ENCODE data around the gene B3GNT9. TPM values are rescaled to one million over a fixed set of nuclear protein-coding genes. Genes with fewer than 3 reads are reported as not detected.

B3GNT9 gene
- total RNA-seq, 1 experiment from 2014 or later, result 4.0 TPM

GRCh38 chr16:67149276-67150046 is 1.3 kb downstream of the B3GNT9 start:
- Histone ChIP-seq H3K4me2 (no peak overlapping the region), H3K4me1 (replicated peaks; ENCODE audit: insufficient read depth) (no peaks in the 10 kb centered on the region), H3F3A (ENCODE audit: insufficient read depth, low read depth) (peaks cover 24% of the 10 kb centered on the region), H3K36me3 (ENCODE audit: low read depth) (no peaks in the 10 kb centered on the region), H2AFZ (no peak overlapping the region), H3K4me3 (no peak overlapping the region), H3K27me3 (ENCODE audit: insufficient read depth, low read depth) (no peaks in the 10 kb centered on the region), H3K9me3 (ENCODE audit: insufficient read depth, low read depth) (no peaks in the 10 kb centered on the region), H3K79me2 (ENCODE audit: low read depth) (no peaks in the 10 kb centered on the region), H3K9me2 (ENCODE audit: insufficient read depth) (no peaks in the 10 kb centered on the region), H3K27ac (no peak overlapping the region), H4K20me1 (ENCODE audit: insufficient read depth) (0 out of 2 replicates have a peak, but pooled peaks cover 3% of the 10 kb centered on the region)
- no peak for DNase-seq
- TF ChIP-seq EZH2 (IDR thresholded peaks at IDR 0.05; ENCODE audit: low read depth), result no peak
- ChIA-PET CTCF (no interaction called here), POLR2A (ENCODE audit: unreplicated experiment) (no interaction called here)
- BruUV-seq (replicated peaks), result TSS peak; percentile 16
- intact Hi-C loops (cut with micrococcal nuclease; ENCODE audit: unreplicated experiment), result loop anchor here (2.0 kb wide), 1 partner anchor 49 kb away; the partner anchor contains the start of gene ELMO3

- Histone ChIP-seq H3K79me2 (ENCODE audit: low read depth) (no peaks in the 10 kb centered on the region), H4K20me1 (ENCODE audit: insufficient read depth) (no peaks in the 10 kb centered on the region), H3F3A (ENCODE audit: insufficient read depth, low read depth) (peaks cover 24% of the 10 kb centered on the region), H2AFZ (no peak overlapping the region), H3K4me1 (replicated peaks; ENCODE audit: insufficient read depth) (no peaks in the 10 kb centered on the region), H3K27me3 (ENCODE audit: insufficient read depth, low read depth) (no peaks in the 10 kb centered on the region), H3K9me3 (ENCODE audit: insufficient read depth, low read depth) (no peaks in the 10 kb centered on the region), H3K4me3 (no peak overlapping the region), H3K36me3 (ENCODE audit: low read depth) (no peaks in the 10 kb centered on the region), H3K27ac (no peak overlapping the region), H3K9me2 (ENCODE audit: insufficient read depth) (no peaks in the 10 kb centered on the region), H3K4me2 (no peak overlapping the region)
- BruUV-seq (replicated peaks), result no TSS peak
- TF ChIP-seq EZH2 (IDR thresholded peaks at IDR 0.05; ENCODE audit: low read depth) (no peak), CTCF (conservative IDR thresholded peaks at IDR 0.05) (no peak)
- no peak for DNase-seq
- intact Hi-C loops (cut with micrococcal nuclease; ENCODE audit: unreplicated experiment), result no loop called here
- CTCF ChIA-PET, result no interaction called here
- POLR2A ChIA-PET (ENCODE audit: unreplicated experiment), result no interaction called here
Measured at GRCh38 chr16:67148656-67149275, 2.0 kb downstream of the B3GNT9 start.

GRCh38 chr16:67148221-67148620 is 2.6 kb downstream of the B3GNT9 start:
- intact Hi-C loops (cut with micrococcal nuclease; ENCODE audit: unreplicated experiment), result no loop called here
- H3F3A ChIP-seq (ENCODE audit: insufficient read depth, low read depth), result peaks cover 21% of the 10 kb centered on the region
- no peaks in the 10 kb centered on the region for H3K4me1 ChIP-seq (replicated peaks; ENCODE audit: insufficient read depth)
- no peaks in the 10 kb centered on the region for H3K27me3 ChIP-seq (ENCODE audit: insufficient read depth, low read depth)
- H3K4me3 ChIP-seq, result no peak overlapping the region
- H3K36me3 ChIP-seq (ENCODE audit: low read depth), result no peaks in the 10 kb centered on the region
- H3K79me2 ChIP-seq (ENCODE audit: low read depth), result no peaks in the 10 kb centered on the region
- TF ChIP-seq EZH2 (IDR thresholded peaks at IDR 0.05; ENCODE audit: low read depth) (no peak), CTCF (conservative IDR thresholded peaks at IDR 0.05) (no peak)
- H2AFZ ChIP-seq, result no peak overlapping the region
- DNase-seq, result no peak
- ChIA-PET POLR2A (ENCODE audit: unreplicated experiment) (no interaction called here), CTCF (no interaction called here)
- H3K9me2 ChIP-seq (ENCODE audit: insufficient read depth), result no peaks in the 10 kb centered on the region
- no peaks in the 10 kb centered on the region for H3K9me3 ChIP-seq (ENCODE audit: insufficient read depth, low read depth)
- H3K27ac ChIP-seq, result no peak overlapping the region
- BruUV-seq (replicated peaks), result no TSS peak
- no peak overlapping the region for H3K4me2 ChIP-seq
- no peaks in the 10 kb centered on the region for H4K20me1 ChIP-seq (ENCODE audit: insufficient read depth)
